ENCODE data around the gene ABR.

DNA sequence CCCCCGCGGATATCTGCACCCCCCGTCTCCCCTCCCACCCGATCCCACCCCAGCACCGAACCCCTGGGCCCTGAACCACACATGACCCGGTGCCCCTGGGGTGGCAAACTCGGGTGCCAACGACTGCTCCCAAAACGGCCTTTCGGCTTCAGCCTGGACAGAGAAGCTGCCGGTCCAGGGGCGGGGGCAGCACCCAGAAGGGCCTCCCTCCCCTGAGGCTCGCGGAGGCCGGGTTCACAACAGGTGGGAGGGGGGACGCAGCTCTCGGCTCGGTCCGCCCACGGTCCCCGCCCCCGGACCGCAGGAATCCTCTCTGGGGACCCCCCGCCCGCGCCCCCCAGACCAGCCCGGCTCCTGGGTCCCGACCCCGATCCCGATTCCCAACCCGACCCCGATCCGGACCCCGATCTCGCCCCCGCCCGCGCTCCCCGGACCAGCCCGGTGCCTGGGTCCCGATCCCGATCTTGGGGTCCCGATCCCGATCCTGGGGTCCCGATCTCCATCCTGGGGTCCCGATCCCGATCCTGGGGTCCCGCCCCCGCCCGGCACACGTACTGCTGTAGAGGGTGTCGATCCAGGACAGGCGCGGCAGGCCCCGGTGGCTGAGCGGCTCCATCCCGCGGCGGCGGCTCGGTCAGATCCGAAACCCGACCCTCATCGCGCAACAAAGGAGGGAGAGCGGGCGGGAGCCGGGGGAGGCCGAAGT lies 516 bp downstream of the ABR start:
- TF ChIP-seq CTCF (IDR thresholded peaks at IDR 0.05 in 8 of 11, conservative IDR thresholded peaks at IDR 0.05 in 3 of 11) (no peak), POLR2A (IDR thresholded peaks at IDR 0.05) (no peak)

All from spleen (tissue), 7 donors.